HepG2 (cell line): ENCODE data around the gene MAP3K7CL. TPM values are rescaled to one million over a fixed set of nuclear protein-coding genes. Genes with fewer than 3 reads are reported as not detected.

ENCODE experiments used
- ATAC-seq: fragments of 200-7000 bp; cut with Tn5 transposase; 3 replicates; pipeline ENCODE4 v1.9.1; 2020; ENCODE audit warnings: mild to moderate bottlenecking, moderate library complexity
- BruUV-seq: library from RNA; stranded (reverse); fragments of 400-500 nt; replicated peaks from 2 replicates; lab custom pipeline; 2021; lab: Mats Ljungman, UMichigan
- CTCF ChIA-PET: fragments of 300-600 bp; formaldehyde crosslinking; extraction: SDS; loops from one replicate; lab custom pipeline; 2021; ENCODE audit warnings: low total read pairs, inconsistent platforms, low intra/inter-chr PET ratio; lab: Yijun Ruan, JAX
- POLR2A ChIA-PET: fragments of 350-600 bp; sonication (Branson Sonifier 250); formaldehyde crosslinking; loops from one replicate; lab custom pipeline; 2020; ENCODE audit warnings: antibody characterized with exemption, inconsistent platforms; lab: Yijun Ruan, JAX
- DNase-seq: peaks from one replicate; pipeline ENCODE4 v3.0.0-alpha.2; 2015; ENCODE audit warnings: low spot score
- FAIRE-seq: peaks from 3 replicates; lab custom pipeline; 2011; peaks lifted over from hg19 to GRCh38; lab: Jason Lieb, UNC
- H2AFZ ChIP-seq: one replicate; pipeline ENCODE4 v1.6.1; 2011; ENCODE audit warnings: low read length, inconsistent platforms
- H3K27ac ChIP-seq: fragments of 300-600 bp; 3 replicates; pipeline ENCODE4 v1.8.0; 2011; ENCODE audit warnings: mixed run types, mild to moderate bottlenecking, mixed read lengths, low read length, inconsistent platforms; ENCODE audit not compliant: insufficient read depth; ENCODE audit errors: extremely low read length
- H3K27me3 ChIP-seq, 2 experiments: fragments of 200-600 bp in 1 of 2; 2 replicates in 1 of 2; 3 replicates in 1 of 2; pipeline versions ENCODE4 v1.6.0 to v1.8.0; 2011; ENCODE audit warnings: low read length in 2 of 2, mild to moderate bottlenecking in 2 of 2, moderate library complexity in 2 of 2, inconsistent platforms in 1 of 2; ENCODE audit not compliant: insufficient read depth in 2 of 2, control insufficient read depth in 1 of 2
- H3K36me3 ChIP-seq, 2 experiments: fragments of 200-600 bp in 1 of 2; replicated peaks in 1 of 2; 2 replicates in 1 of 2; 3 replicates in 1 of 2; pipeline versions ENCODE4 v1.5.1 to v1.8.0; 2011; ENCODE audit warnings: low read length in 2 of 2, inconsistent platforms in 1 of 2; ENCODE audit not compliant: insufficient read depth in 2 of 2, control insufficient read depth in 1 of 2
- H3K4me1 ChIP-seq: 2 replicates; pipeline ENCODE4 v1.5.1; 2012; ENCODE audit warnings: low read length, inconsistent platforms; ENCODE audit not compliant: insufficient read depth
- H3K4me2 ChIP-seq: 2 replicates; pipeline ENCODE4 v1.6.0; 2011; ENCODE audit warnings: low read depth, low read length, inconsistent platforms
- H3K4me3 ChIP-seq, 3 experiments: fragments of 200-600 bp in 1 of 3; sonication (generic), shearing (Covaris generic) in 1 of 3; replicated peaks in 1 of 3; 2 replicates each; pipeline ENCODE4 v1.5.1; 2011 to 2016; ENCODE audit warnings: low read length in 3 of 3, inconsistent platforms in 2 of 3, low read depth in 2 of 3, mild to moderate bottlenecking in 2 of 3, control low read depth in 1 of 3, mixed read lengths in 1 of 3; ENCODE audit not compliant: insufficient read depth in 1 of 3
- H3K79me2 ChIP-seq: one replicate; pipeline ENCODE4 v1.6.1; 2011; ENCODE audit warnings: low read length, inconsistent platforms; ENCODE audit not compliant: insufficient read depth
- H3K9ac ChIP-seq: 2 replicates; pipeline ENCODE4 v1.6.0; 2011; ENCODE audit warnings: mild to moderate bottlenecking, low read depth, low read length, inconsistent platforms; ENCODE audit not compliant: insufficient read depth
- H3K9me3 ChIP-seq: 2 replicates; pipeline ENCODE4 v1.5.1; 2012; ENCODE audit warnings: mild to moderate bottlenecking, low read length
- H4K20me1 ChIP-seq: 2 replicates; pipeline ENCODE4 v1.6.0; 2011; ENCODE audit warnings: inconsistent platforms, mild to moderate bottlenecking, low read length, moderate library complexity; ENCODE audit not compliant: insufficient read depth
- GZF1 ChIP-seq: sonication (generic); formaldehyde crosslinking; IDR thresholded peaks from 2 replicates; pipeline ENCODE4 v1.5.1; 2020; ENCODE audit warnings: mild to moderate bottlenecking, missing genetic modification reagents
- KLF12 ChIP-seq: sonication (generic); formaldehyde crosslinking; IDR thresholded peaks from 2 replicates; pipeline ENCODE4 v1.4.0; 2020; ENCODE audit warnings: missing genetic modification reagents, borderline replicate concordance
- KMT2B ChIP-seq: IDR thresholded peaks from 2 replicates; pipeline ENCODE4 v1.6.1; 2016; ENCODE audit warnings: missing genetic modification reagents, missing compliant biosample characterization
- PAWR ChIP-seq: sonication (generic); formaldehyde crosslinking; IDR thresholded peaks from 2 replicates; pipeline ENCODE4 v1.4.0; 2020; ENCODE audit warnings: missing genetic modification reagents, mild to moderate bottlenecking, borderline replicate concordance
- TAF1 ChIP-seq: sonication (generic); formaldehyde crosslinking; IDR thresholded peaks from 2 replicates; pipeline ENCODE4 v1.4.0; 2020; ENCODE audit warnings: missing genetic modification reagents
- ZNF18 ChIP-seq: sonication (generic); formaldehyde crosslinking; IDR thresholded peaks from 2 replicates; pipeline ENCODE4 v1.8.0; 2022; ENCODE audit warnings: mild to moderate bottlenecking, missing genetic modification reagents; ENCODE audit not compliant: insufficient replicate concordance
- ZNF235 ChIP-seq: sonication (generic); formaldehyde crosslinking; IDR thresholded peaks from 2 replicates; pipeline ENCODE4 v1.8.1; 2023; ENCODE audit warnings: mild to moderate bottlenecking, missing genetic modification reagents, borderline replicate concordance
- ZNF256 ChIP-seq: sonication (generic); formaldehyde crosslinking; conservative IDR thresholded peaks from 2 replicates; pipeline ENCODE4 v1.4.0; 2020; ENCODE audit warnings: missing genetic modification reagents
- ZNF414 ChIP-seq: sonication (generic); formaldehyde crosslinking; IDR thresholded peaks from 2 replicates; pipeline ENCODE4 v1.5.0; 2020; ENCODE audit warnings: missing genetic modification reagents
- ZNF609 ChIP-seq: sonication (generic); formaldehyde crosslinking; IDR thresholded peaks from 2 replicates; pipeline ENCODE4 v1.4.0; 2020; ENCODE audit warnings: mild to moderate bottlenecking, missing genetic modification reagents, borderline replicate concordance
- ZNF747 ChIP-seq: sonication (generic); formaldehyde crosslinking; IDR thresholded peaks from 2 replicates; pipeline ENCODE4 v1.8.1; 2023; ENCODE audit warnings: missing genetic modification reagents, mild to moderate bottlenecking, borderline replicate concordance
- WGBS: methylation state at CpG from one replicate; pipeline ENCODE4 v1.1.6; 2017; ENCODE audit warnings: low lambda C conversion rate; 5-methylcytosine and 5-hydroxymethylcytosine counted together
- in situ Hi-C: cut with HindIII; loops from 2 replicates; pipeline ENCODE4 v1.10.0; 2017; ENCODE audit warnings: low pct_unique_long_range_greater_than_20kb; ENCODE audit not compliant: extremely low pct_ligation_motif_present
- intact Hi-C: fragments of 100-400 bp; cut with micrococcal nuclease; formaldehyde crosslinking; loops from one replicate; pipeline ENCODE4 v1.10.0; 2022; ENCODE audit not compliant: unreplicated experiment
- polyA plus RNA-seq, 8 experiments: library from polyadenylated mRNA; depleted of rRNA in 3 of 8; stranded (reverse) in 7 of 8; unstranded in 1 of 8; fragments of >200 nt; fragmentation: Illumina TruSeq in 4 of 8; extraction: Trizol in 4 of 8; gene quantifications; 2 replicates each; pipeline versions ENCODE4 v1.2.1 to v1.2.3, GENCODE V29; 2011 to 2016; ENCODE audit warnings: low read depth in 4 of 8, missing spikeins in 1 of 8, mixed read lengths in 1 of 8; ENCODE audit not compliant: insufficient read depth in 1 of 8
- total RNA-seq, 5 experiments: library from RNA; depleted of rRNA; stranded (reverse); fragments of >200 nt; fragmentation: Illumina TruSeq; extraction: Trizol; gene quantifications; 2 replicates each; pipeline ENCODE4 v1.2.3, GENCODE V29; 2016; ENCODE audit warnings: low read depth in 1 of 5

The MAP3K7CL gene
- total and polyA plus RNA-seq, 2 of the 13 experiments (the other 11 are each of a cell fraction or from before 2014, with no cell fraction given), result 0.04 to 0.15 TPM

- Histone ChIP-seq H3K36me3 (no peaks in the 10 kb centered on the region), H3K4me2 (no peak overlapping the region), H3K4me1 (no peaks in the 10 kb centered on the region), H2AFZ (no peak overlapping the region), H4K20me1 (no peaks in the 10 kb centered on the region), H3K9me3 (no peaks in the 10 kb centered on the region), H3K27ac (no peak overlapping the region), H3K9ac (no peak overlapping the region), H3K4me3 (no peak overlapping the region), H3K79me2 (no peaks in the 10 kb centered on the region), H3K27me3 (no peaks in the 10 kb centered on the region; a peak in 1 of 5 replicates)
- ChIA-PET POLR2A (no interaction called here), CTCF (no interaction called here)
- TF ChIP-seq KMT2B (CRISPR knock-in tag), result no peak
- no peak for TF ChIP-seq ZNF414
- TF ChIP-seq TAF1 (CRISPR knock-in tag), result no peak
- TF ChIP-seq ZNF747, result no peak
- no peak for TF ChIP-seq GZF1 (CRISPR knock-in tag)
- TF ChIP-seq ZNF609 (CRISPR knock-in tag), result no peak
- TF ChIP-seq ZNF256 (CRISPR knock-in tag), result no peak
- TF ChIP-seq KLF12, result no peak
- no peak for TF ChIP-seq ZNF18 (CRISPR knock-in tag)
- TF ChIP-seq PAWR (CRISPR knock-in tag), result no peak
- no peak for TF ChIP-seq ZNF235 (CRISPR knock-in tag)
- 6% methylated on average over 1 of the region's 1 CpG for WGBS
- no TSS peak for BruUV-seq
- intact Hi-C loops, result no loop called here
- in situ Hi-C loops, result no loop called here
- DNase-seq (no peak), ATAC-seq (no peak), FAIRE-seq (no peak)
These were observed 78.2 kb downstream of the MAP3K7CL start for GRCh38 chr21:29208682-29209059.
